Osteoblast (primary cell): ENCODE results near the gene DIS3L2. TPM values are rescaled to one million over a fixed set of nuclear protein-coding genes. Genes with fewer than 3 reads are reported as not detected.

Source experiments
- DNase-seq: peaks from one replicate; pipeline ENCODE4 v3.0.0; 2011; ENCODE audit warnings: low spot score, mixed read lengths; ENCODE audit not compliant: insufficient read length; ENCODE audit errors: missing footprints
- H2AFZ ChIP-seq: 2 replicates; pipeline ENCODE4 v1.6.0; 2011; ENCODE audit warnings: mild to moderate bottlenecking, low read length
- H3K27ac ChIP-seq: 2 replicates; pipeline ENCODE4 v1.5.1; 2011; ENCODE audit warnings: mild to moderate bottlenecking, low read depth, low read length, moderate library complexity
- H3K27me3 ChIP-seq: 2 replicates; pipeline ENCODE4 v1.6.0; 2012; ENCODE audit warnings: mild to moderate bottlenecking, control low read depth, inconsistent platforms, low read length, moderate library complexity; ENCODE audit not compliant: insufficient read depth
- H3K36me3 ChIP-seq: 2 replicates; pipeline ENCODE4 v1.5.1; 2011; ENCODE audit warnings: mild to moderate bottlenecking, low read length, control low read depth, moderate library complexity; ENCODE audit not compliant: insufficient read depth
- H3K4me1 ChIP-seq: 2 replicates; pipeline ENCODE4 v1.5.1; 2011; ENCODE audit warnings: mild to moderate bottlenecking, low read length, control low read depth, moderate library complexity; ENCODE audit not compliant: insufficient read depth
- H3K4me2 ChIP-seq: 2 replicates; pipeline ENCODE4 v1.6.0; 2011; ENCODE audit warnings: mild to moderate bottlenecking, low read length; ENCODE audit not compliant: insufficient read depth
- H3K4me3 ChIP-seq: fragments of 200-600 bp; sonication (generic); 3 replicates; pipeline ENCODE4 v1.5.1; 2012; ENCODE audit warnings: mild to moderate bottlenecking, low read length, inconsistent platforms; ENCODE audit not compliant: insufficient read depth
- H3K79me2 ChIP-seq: 2 replicates; pipeline ENCODE4 v1.6.0; 2012; ENCODE audit warnings: mild to moderate bottlenecking, low read length, control low read depth, inconsistent platforms; ENCODE audit not compliant: insufficient read depth
- H3K9me3 ChIP-seq: 2 replicates; pipeline ENCODE4 v1.5.1; 2011; ENCODE audit warnings: low read depth, low read length, control low read depth
- H4K20me1 ChIP-seq: 2 replicates; pipeline ENCODE4 v1.6.0; 2012; ENCODE audit warnings: mild to moderate bottlenecking, low read length, control low read depth; ENCODE audit not compliant: insufficient read depth
- CTCF ChIP-seq: IDR thresholded peaks from 2 replicates; pipeline ENCODE4 v1.5.1; 2011; ENCODE audit warnings: mild to moderate bottlenecking, low read depth, low read length, moderate library complexity; ENCODE audit errors: extremely low read depth
- total RNA-seq: library from RNA; depleted of rRNA; stranded (reverse); fragments of >200 nt; gene quantifications from 2 replicates; pipeline ENCODE4 v1.2.3, GENCODE V29; 2012

Gene DIS3L2
- total RNA-seq, 1 donor, result 28.2 TPM

GRCh38 chr2:232316461-232317330 is 355.2 kb downstream of the DIS3L2 start:
- Histone ChIP-seq H3K4me2 (no peak overlapping the region), H3K79me2 (no peaks in the 10 kb centered on the region), H3K9me3 (no peaks in the 10 kb centered on the region), H4K20me1 (peaks cover 6% of the 10 kb centered on the region), H3K27me3 (no peaks in the 10 kb centered on the region), H3K4me3 (no peak overlapping the region), H2AFZ (no peak overlapping the region), H3K36me3 (no peaks in the 10 kb centered on the region), H3K4me1 (peaks cover 17% of the 10 kb centered on the region), H3K27ac (no peak overlapping the region)
- peak; percentile 35 for DNase-seq
- TF ChIP-seq CTCF, result no peak

- Histone ChIP-seq H3K4me1 (peaks cover 17% of the 10 kb centered on the region), H3K9me3 (no peaks in the 10 kb centered on the region), H3K36me3 (no peaks in the 10 kb centered on the region), H3K27ac (no peak overlapping the region), H3K4me2 (no peak overlapping the region), H3K79me2 (no peaks in the 10 kb centered on the region), H2AFZ (no peak overlapping the region), H3K27me3 (no peaks in the 10 kb centered on the region), H4K20me1 (peaks cover 9% of the 10 kb centered on the region), H3K4me3 (no peak overlapping the region)
- no peak for TF ChIP-seq CTCF
- DNase-seq, result peak; percentile 48
Observed at GRCh38 chr2:232318169-232318855, 356.8 kb downstream of the DIS3L2 start.

- peaks cover 17% of the 10 kb centered on the region for H3K4me1 ChIP-seq
- H3K27ac ChIP-seq, result no peak overlapping the region
- no peaks in the 10 kb centered on the region for H3K79me2 ChIP-seq
- H4K20me1 ChIP-seq, result peaks cover 9% of the 10 kb centered on the region
- H2AFZ ChIP-seq, result no peak overlapping the region
- H3K36me3 ChIP-seq, result no peaks in the 10 kb centered on the region
- no peaks in the 10 kb centered on the region for H3K27me3 ChIP-seq
- H3K4me3 ChIP-seq, result no peak overlapping the region
- no peaks in the 10 kb centered on the region for H3K9me3 ChIP-seq
- TF ChIP-seq CTCF, result no peak
- DNase-seq, result peak; percentile 56
- no peak overlapping the region for H3K4me2 ChIP-seq
Observed at GRCh38 chr2:232319067-232319802, 357.7 kb downstream of the DIS3L2 start.
